ENCODE results near the gene ABTB1. TPM values are rescaled to one million over a fixed set of nuclear protein-coding genes. Genes with fewer than 3 reads are reported as not detected.

The ABTB1 gene
- total RNA-seq, 1 donor from 2014 or later, result 8.7 TPM

DNA sequence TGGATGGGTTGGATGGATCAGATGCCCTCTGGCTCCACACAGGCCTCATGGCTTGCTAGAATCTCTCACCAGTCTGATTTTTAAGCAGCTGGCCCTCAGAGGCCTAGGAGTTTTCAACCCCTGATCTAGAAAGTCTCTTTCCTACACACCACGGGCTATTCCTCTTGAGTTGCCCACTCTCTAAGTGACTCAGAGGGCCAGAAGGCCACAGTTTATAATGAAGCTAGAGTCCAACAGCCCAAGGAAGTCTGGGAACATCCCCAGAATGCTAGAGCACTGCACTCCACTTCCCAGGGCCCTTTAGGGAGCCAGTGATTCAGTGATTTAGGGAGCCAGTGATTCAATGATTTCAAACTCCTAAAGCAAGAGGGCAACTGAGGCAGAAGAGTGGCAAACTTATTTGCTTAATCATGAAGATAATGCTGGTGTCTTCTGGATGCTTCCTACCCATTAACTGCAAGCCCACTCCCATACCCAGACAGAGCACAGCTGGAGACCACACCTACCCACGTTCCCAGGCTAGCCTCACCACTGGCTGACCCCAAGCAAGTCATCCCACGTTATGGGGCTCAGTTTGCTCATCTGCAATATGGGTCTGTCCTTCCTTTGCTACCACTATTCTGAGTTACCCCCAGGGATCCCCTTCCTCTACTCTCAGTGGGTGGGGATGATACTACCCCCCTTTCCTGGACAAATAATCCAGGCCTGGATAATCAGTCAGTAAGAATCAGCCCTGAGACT lies 36.7 kb downstream of the ABTB1 start:
- H3K27me3 Mint-ChIP-seq (ENCODE audit: unreplicated experiment), result peaks cover 10% of the 10 kb centered on the region
- H3K27ac Mint-ChIP-seq (ENCODE audit: unreplicated experiment), result no peak overlapping the region
- H3K4me1 Mint-ChIP-seq (ENCODE audit: unreplicated experiment), result peaks cover 25% of the 10 kb centered on the region
- no peak overlapping the region for H3K4me3 Mint-ChIP-seq (ENCODE audit: unreplicated experiment)
- H3K9me3 Mint-ChIP-seq (ENCODE audit: unreplicated experiment), result no peaks in the 10 kb centered on the region
- no peaks in the 10 kb centered on the region for H3K36me3 Mint-ChIP-seq (ENCODE audit: low read depth, unreplicated experiment)
- no peak for DNase-seq (ENCODE audit: low spot score)
- TF ChIP-seq, protein P1, sequence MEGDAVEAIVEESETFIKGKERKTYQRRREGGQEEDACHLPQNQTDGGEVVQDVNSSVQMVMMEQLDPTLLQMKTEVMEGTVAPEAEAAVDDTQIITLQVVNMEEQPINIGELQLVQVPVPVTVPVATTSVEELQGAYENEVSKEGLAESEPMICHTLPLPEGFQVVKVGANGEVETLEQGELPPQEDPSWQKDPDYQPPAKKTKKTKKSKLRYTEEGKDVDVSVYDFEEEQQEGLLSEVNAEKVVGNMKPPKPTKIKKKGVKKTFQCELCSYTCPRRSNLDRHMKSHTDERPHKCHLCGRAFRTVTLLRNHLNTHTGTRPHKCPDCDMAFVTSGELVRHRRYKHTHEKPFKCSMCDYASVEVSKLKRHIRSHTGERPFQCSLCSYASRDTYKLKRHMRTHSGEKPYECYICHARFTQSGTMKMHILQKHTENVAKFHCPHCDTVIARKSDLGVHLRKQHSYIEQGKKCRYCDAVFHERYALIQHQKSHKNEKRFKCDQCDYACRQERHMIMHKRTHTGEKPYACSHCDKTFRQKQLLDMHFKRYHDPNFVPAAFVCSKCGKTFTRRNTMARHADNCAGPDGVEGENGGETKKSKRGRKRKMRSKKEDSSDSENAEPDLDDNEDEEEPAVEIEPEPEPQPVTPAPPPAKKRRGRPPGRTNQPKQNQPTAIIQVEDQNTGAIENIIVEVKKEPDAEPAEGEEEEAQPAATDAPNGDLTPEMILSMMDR (IDR thresholded peaks at IDR 0.05; ENCODE audit: unreplicated experiment), result no peak

DNA sequence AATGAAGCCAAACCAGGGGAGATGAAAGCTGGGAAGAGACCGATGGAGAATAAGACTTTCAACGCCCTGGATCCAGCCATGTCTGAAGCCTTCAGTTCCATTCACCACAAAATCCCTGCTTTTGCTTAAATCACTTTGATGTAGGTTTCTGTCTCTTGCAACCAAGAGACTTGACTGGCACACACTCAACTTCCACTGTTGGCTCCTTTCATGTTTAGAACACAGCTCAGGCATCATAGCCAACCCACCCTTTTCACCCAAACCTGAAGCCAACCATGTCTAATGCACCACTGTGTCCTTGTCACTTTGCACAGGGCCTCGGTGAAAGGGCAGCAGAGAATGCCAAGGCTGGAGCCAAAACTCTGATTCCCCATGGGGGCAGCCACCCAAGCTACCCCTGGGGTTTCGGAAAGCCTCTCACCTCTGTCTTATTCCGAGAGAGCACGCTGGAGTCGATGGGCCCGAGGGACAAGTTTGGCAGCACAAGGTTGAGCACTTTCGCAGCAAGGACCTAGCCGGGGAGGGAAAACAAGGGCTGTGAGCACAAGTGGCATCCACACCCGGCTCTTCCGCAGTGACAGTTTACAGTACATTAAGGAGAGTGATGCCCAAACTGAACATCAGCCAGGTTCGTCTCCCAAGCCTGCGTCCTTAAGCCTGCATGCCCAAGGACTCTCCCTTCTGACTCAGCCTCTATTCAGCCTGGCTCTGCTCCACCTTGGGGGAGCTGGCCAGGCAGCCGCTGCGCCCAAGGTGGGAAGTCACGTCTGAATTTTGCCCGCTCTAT lies 37.6 kb downstream of the ABTB1 start:
- DNase-seq (ENCODE audit: low spot score), result no peak
- Mint-ChIP-seq H3K4me1 (ENCODE audit: unreplicated experiment) (peaks cover 34% of the 10 kb centered on the region), H3K4me3 (ENCODE audit: unreplicated experiment) (no peak overlapping the region), H3K36me3 (ENCODE audit: low read depth, unreplicated experiment) (no peaks in the 10 kb centered on the region), H3K27me3 (ENCODE audit: unreplicated experiment) (peaks cover 10% of the 10 kb centered on the region), H3K9me3 (ENCODE audit: unreplicated experiment) (no peaks in the 10 kb centered on the region), H3K27ac (ENCODE audit: unreplicated experiment) (no peak overlapping the region)
- TF ChIP-seq, protein P1 (IDR thresholded peaks at IDR 0.05; ENCODE audit: unreplicated experiment), result no peak

DNA sequence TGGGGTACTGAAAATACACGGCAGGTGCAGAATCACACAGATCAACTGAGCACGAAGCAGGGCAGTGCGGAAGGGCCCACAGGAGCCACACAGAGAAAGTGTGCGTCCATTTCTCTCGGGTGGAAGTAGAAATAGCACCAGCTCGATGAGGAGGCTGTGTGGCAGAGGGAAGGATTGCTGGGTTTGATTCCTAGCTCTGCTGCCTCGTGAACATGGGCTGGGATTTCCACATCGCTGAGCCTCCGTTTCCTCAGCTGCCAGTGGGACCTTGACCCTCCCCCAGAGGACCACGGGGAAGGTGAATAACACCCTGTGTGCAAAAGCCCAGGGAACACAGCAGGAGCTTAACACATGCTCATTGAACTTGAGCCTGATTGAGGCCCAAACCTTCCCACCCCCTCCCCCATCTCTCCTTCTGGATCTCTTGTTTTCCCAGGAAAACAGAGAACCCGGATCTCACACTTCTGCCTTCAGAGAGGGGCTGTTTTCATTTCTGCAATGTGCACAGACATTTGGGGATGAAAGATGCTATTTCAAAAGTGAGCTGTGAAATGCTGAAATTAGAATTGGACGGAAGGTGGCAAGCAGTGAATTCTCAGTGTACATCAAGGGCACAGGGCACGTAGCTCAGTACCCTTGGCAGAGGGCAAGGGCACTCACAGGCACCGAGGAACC lies 38.4 kb downstream of the ABTB1 start:
- H3K4me1 Mint-ChIP-seq (ENCODE audit: unreplicated experiment), result peaks cover 40% of the 10 kb centered on the region
- peaks cover 10% of the 10 kb centered on the region for H3K27me3 Mint-ChIP-seq (ENCODE audit: unreplicated experiment)
- H3K9me3 Mint-ChIP-seq (ENCODE audit: unreplicated experiment), result no peaks in the 10 kb centered on the region
- DNase-seq (ENCODE audit: low spot score), result no peak
- TF ChIP-seq, protein P1 (IDR thresholded peaks at IDR 0.05; ENCODE audit: unreplicated experiment), result no peak
- no peak overlapping the region for H3K4me3 Mint-ChIP-seq (ENCODE audit: unreplicated experiment)
- H3K27ac Mint-ChIP-seq (ENCODE audit: unreplicated experiment), result no peak overlapping the region
- no peaks in the 10 kb centered on the region for H3K36me3 Mint-ChIP-seq (ENCODE audit: low read depth, unreplicated experiment)

DNA sequence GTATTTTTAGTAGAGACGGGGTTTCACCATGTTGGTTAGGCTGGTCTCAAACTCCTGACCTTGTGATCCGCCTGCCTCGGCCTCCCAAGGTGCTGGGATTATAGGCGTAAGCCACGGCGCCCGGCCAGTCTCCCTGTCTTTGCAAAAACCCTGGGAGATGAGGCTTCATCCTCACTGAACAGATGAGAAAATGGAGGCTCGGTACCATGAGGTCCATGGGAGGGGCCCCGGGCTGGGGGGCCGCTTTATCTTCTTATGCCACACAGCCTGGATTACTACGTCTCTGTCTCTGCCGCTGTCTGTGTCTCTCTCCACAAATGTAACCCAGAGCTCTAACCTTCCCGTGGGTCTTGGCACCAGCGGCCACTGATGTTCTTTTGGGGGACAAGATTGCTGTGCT lies 39.1 kb downstream of the ABTB1 start:
- Mint-ChIP-seq H3K4me3 (ENCODE audit: unreplicated experiment) (no peak overlapping the region), H3K9me3 (ENCODE audit: unreplicated experiment) (no peaks in the 10 kb centered on the region), H3K4me1 (ENCODE audit: unreplicated experiment) (peaks cover 45% of the 10 kb centered on the region), H3K36me3 (ENCODE audit: low read depth, unreplicated experiment) (no peaks in the 10 kb centered on the region), H3K27me3 (ENCODE audit: unreplicated experiment) (peaks cover 9% of the 10 kb centered on the region), H3K27ac (ENCODE audit: unreplicated experiment) (no peak overlapping the region)
- DNase-seq (ENCODE audit: low spot score), result no peak
- TF ChIP-seq, protein P1 (IDR thresholded peaks at IDR 0.05; ENCODE audit: unreplicated experiment), result no peak

Data from endothelial cell (in vitro differentiated cells).